ENCODE data around the gene DNAJC5G.

Gene DNAJC5G, protein sequence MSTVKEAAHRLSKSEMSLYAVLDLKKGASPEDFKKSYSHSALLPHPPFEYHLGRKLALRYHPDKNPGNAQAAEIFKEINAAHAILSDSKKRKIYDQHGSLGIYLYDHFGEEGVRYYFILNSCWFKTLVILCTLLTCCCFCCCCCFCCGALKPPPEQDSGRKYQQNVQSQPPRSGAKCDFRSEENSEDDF

DNA sequence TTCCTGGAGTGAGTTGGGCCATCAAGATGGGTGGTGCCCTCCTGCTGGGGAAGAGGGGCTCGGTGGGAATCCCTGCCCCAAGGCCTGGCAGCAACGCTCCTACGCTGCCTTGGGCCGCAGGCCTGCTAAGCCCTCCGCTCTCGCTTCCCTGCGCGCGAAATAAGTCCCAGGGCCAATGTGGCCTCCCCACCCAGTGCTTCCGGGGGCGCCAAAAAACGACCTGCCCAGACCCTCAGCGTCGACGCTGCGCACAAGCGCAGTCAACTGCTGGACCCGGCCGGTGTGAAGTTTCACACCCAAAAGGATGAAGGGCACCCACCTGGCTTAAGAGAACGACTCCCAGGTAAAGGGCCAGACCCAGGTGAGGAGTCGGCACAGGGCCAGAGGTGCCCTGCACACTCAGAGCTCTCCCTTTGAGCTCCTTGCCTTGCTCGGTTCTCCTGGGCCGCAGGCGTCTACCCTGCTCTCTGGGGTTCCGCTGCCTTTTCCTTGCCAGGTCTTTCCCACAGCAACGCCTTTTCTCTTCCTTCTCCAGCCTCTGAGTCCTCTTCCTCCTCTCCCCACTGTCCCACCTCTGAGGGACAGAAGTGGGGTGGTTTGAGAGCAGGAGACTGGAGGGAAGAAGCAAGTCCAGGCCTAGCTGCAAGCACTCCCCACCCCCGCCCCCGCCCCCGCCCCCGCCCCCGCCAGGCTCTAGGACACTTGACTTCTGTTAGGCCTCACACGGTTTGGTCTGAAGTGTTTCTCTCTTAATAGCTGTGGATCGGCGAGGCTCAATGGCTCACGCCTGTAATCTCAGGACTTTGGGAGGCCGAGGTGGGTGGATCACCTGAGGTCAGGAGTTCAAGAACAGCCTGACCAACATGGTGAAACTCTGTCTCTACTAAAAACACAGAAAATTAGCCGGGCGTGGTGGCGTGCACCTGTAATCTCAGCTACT, at the start of gene DNAJC5G:
Gene DNAJC5G, plus strand, starts transcription at position 223 of the 940 bp plus-strand sequence. CDS start 1,296 bp downstream, outside the sequence.
- DNase-seq, result no peak

DNA sequence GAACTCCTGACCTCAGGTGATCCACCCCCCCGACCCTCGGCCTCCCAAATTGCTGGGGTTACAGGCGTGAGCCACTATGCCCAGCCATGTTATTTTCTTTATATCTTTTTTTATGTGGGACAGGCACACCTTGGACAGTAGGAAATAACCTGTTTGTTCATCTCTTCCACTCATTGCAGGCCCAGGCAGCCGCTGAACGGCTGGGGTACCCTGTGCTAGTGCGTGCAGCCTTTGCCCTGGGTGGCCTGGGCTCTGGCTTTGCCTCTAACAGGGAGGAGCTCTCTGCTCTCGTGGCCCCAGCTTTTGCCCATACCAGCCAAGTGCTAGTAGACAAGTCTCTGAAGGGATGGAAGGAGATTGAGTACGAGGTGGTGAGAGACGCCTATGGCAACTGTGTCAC, 49.7 kb upstream of the DNAJC5G start:
- no peak for DNase-seq

DNA sequence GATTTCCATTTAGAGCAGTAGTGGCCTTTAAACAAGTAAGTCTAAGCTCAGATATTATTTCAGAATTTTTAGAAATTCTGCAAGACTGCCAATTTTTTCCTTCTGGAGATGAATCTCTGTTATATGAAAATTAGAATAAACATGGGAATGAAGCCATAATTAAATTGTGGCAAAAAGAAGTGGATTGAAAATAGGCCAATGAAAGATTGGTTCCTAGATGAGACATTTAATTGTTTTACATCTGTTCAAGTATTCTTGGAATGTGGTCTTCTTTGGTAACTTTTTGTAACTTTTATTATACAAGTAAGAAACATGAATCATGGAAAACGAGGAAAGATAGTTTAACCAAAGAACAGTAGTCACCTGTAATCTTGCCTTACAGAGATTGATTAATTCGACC, 47.7 kb upstream of the DNAJC5G start:
- DNase-seq, result no peak

DNA sequence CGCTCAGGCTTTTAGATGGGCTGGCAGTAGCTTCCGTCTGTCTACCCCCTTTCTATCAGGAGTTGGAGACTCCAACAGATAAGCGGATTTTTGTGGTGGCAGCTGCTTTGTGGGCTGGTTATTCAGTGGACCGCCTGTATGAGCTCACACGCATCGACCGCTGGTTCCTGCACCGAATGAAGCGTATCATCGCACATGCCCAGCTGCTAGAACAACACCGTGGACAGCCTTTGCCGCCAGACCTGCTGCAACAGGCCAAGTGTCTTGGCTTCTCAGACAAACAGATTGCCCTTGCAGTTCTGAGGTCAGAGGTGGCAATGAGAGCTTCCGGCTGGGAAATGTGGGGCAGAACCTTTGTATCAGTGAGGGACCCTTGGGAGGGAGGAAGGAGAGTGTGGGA, 43.3 kb upstream of the DNAJC5G start:
- no peak for DNase-seq

DNA sequence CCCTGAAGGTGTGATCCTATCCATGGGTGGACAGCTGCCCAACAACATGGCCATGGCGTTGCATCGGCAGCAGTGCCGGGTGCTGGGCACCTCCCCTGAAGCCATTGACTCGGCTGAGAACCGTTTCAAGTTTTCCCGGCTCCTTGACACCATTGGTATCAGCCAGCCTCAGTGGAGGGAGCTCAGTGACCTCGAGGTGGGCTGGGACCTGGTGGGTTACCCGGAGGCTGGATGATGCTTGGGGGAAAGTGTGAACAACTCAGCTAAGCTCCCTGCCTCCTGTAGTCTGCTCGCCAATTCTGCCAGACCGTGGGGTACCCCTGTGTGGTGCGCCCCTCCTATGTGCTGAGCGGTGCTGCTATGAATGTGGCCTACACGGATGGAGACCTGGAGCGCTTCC, 41.9 kb upstream of the DNAJC5G start:
- no peak for DNase-seq

DNA sequence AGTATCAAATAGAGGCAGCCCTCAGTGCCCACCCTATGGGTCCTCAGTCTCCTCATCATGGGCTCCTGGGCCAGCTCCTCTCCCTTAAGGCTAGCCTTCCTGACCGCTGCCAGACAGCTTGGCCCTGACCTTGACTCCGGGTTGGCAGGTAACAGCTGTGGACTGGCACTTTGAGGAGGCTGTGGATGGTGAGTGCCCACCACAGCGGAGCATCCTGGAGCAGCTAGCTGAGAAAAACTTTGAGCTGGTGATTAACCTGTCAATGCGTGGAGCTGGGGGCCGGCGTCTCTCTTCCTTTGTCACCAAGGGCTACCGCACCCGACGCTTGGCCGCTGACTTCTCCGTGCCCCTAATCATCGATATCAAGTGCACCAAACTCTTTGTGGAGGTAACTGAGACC, 39.1 kb upstream of the DNAJC5G start:
- no peak for DNase-seq

DNA sequence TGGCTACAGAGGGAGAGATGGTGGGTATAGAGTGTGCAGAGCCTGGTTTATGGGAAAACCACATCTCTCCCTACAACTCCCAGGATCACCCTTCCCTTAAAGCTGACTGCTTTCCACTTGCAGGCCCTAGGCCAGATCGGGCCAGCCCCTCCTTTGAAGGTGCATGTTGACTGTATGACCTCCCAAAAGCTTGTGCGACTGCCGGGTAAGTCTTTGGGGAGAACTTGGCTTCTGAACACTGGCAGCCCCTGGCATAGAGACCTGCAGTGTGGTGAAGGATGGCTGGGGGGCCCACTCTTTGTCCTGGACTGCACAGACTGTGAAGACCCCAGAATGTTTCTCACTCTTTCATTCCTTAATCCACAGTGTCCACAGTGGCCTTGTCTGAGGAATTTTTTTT, 38.6 kb upstream of the DNAJC5G start:
- DNase-seq, result no peak

DNA sequence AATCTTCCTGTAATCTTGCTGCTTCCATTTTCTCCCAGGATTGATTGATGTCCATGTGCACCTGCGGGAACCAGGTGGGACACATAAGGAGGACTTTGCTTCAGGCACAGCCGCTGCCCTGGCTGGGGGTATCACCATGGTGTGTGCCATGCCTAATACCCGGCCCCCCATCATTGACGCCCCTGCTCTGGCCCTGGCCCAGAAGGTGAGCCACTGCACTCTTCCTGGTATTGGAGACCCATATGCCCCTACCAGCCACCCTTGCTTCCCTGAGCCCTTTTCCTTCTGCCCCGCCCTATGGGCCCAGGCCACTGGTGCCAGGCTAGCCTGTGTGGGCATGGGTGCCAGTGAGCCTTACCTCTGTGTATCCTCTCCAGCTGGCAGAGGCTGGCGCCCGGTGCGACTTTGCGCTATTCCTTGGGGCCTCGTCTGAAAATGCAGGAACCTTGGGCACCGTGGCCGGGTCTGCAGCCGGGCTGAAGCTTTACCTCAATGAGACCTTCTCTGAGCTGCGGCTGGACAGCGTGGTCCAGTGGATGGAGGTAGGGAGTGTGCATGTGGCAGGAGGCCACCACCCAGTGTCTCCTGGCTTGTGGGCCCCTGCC, 37.8 kb upstream of the DNAJC5G start:
- no peak for DNase-seq

DNA sequence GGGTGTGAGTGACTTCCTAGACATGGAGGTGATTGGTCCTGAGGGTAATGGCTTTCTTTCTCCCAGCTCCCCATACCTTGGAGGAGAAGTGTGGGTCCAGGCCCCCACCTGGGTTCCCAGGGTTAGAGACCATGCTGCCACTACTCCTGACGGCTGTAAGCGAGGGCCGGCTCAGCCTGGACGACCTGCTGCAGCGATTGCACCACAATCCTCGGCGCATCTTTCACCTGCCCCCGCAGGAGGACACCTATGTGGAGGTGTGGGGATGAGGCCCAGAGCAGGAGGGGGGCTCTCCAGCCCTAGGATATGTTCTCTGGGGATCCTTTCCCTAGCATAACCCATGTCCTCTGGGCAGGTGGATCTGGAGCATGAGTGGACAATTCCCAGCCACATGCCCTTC, 36.3 kb upstream of the DNAJC5G start:
- DNase-seq, result no peak

DNA sequence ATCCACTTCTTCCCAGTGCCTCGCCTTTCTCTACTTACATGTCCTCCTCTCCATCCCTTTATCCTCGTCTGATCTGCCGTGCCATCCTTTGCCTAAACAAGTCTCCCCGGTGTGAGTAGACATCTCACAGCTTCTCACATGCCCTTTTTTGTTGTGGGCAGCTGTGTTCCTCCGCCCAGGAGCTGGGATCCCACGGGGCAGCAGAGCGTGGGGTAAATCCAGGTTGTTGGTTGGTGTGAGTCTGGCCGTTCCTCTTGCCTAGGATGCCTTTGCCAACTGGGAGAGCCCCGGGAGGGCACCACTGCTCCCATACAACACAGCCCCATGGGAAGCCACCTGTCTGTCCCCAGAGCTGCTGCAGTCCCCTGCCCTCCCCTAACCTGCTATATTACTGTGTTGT, 34.8 kb upstream of the DNAJC5G start:
- DNase-seq, result no peak

DNA sequence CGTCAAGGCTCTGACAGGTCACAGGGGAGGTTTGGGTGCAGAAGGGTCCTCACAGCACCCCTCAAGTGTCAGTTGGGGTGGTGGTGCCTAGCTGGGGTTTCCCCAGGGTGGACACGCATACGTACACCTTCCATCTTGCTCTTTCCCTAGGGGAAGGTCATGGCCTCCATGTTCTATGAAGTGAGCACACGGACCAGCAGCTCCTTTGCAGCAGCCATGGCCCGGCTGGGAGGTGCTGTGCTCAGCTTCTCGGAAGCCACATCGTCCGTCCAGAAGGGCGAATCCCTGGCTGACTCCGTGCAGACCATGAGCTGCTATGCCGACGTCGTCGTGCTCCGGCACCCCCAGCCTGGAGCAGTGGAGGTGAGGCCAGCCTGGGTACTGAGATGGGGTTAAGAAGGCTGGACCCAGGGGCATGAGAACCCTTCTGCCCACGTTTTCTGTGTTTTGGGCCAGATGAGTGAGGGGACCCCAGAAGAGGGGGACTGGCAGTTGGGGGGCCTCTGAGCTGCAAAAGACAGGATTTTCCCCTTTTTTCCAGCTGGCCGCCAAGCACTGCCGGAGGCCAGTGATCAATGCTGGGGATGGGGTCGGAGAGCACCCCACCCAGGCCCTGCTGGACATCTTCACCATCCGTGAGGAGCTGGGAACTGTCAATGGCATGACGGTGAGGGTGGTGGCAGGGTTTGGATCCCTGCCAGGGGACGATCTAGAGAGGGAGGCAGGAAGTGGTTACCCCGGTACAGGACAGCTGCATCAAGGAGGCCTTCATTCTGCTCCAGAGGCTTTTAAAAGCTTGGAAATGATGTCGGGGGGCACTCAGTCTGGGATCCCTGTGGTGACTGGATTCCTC, 33.2 kb upstream of the DNAJC5G start:
- no peak for DNase-seq

DNA sequence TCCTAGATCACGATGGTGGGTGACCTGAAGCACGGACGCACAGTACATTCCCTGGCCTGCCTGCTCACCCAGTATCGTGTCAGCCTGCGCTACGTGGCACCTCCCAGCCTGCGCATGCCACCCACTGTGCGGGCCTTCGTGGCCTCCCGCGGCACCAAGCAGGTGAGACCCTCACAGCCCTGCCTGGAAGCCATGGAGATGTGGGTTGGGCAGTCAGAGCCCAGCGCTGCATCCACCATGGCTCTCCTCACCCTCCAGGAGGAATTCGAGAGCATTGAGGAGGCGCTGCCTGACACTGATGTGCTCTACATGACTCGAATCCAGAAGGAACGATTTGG, 32.6 kb upstream of the DNAJC5G start:
- DNase-seq, result no peak

DNA sequence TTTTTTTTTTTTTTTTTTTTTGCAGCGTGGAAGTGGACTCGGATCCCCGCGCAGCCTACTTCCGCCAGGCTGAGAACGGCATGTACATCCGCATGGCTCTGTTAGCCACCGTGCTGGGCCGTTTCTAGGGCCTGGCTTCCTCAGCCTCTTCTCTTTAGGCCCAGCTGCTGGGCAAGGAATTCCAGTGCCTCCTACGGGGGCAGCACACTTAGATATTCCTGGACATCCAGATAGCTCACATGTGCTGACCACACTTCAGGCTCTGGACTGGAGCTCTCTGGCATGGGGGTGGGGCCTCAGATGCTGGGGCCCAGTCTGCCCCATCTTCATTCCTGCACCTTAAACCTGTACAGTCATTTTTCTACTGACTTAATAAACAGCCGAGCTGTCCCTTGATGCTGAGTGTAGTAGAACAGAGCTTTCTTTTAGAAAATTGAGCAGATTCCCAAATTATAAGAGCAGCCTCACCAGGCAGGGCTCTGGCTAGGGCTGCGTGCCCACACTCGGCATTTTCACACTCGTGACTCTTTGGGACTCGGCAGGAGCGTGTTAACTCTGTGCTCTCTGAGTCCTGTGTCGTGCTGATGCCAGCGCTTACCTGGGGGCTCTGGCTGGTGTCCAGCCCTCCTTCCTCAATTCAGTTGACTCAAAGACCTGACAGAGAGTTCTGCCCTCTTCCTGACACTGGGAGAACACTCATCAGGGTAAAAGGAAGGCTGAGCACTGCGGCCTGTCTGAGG, 31.7 kb upstream of the DNAJC5G start:
- DNase-seq, result no peak

DNA sequence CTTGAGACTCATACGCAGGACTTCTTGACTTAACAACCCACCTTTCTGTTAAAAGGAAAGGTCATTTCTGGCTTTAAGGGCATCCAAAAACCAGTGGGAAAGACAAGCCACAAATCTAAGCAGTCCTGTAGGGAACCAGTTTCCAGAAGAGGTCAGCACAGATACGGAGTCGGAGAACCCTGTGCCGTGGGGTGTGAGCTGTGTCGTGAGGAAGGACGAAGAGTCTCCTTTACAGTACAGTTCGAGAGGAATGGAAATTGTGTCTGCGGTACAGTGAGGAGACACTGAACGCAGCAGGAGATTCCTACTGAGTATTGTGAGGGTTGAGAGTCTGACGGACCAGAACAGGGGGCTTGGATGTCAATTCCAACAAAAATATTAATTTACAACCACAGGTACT, 30.1 kb upstream of the DNAJC5G start:
- DNase-seq, result no peak

DNA sequence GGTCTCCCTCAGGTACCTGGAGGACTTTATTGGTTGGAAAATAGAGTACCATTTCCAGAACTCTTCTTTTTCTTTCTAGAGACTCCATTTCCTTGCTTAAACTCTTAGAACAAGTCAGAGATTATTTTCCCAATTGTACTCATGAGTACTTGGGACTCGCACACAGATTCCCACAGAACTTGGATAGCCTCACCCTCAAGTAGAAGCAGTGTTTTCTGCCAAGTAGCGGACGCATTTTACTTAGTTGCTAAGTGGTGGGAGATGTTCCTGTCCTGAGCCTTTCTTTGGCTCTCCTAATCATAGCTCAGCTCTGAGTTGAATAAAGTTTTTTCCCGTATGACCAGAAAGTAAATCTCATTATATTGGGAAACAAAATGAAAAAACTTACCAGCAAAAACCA, 29.6 kb upstream of the DNAJC5G start:
- no peak for DNase-seq

DNA sequence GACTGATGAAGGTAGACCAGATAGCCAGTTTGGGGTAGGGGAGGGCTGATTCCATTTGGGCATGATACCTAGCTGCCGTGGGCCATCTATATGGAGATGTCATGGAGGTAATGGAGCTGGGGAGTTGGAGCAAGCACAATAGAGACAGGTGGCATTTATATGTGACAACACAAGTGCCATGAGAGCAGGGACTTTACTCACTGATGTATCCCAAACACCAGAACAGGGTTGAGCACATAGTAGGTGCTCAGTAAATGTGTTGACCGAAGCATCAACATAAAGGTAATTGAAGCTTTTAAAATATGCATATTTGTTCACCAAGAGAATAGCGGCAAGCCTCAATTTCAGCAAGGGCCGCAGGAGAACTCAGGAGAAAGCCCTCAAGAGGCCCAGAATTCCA, 27.3 kb upstream of the DNAJC5G start:
- no peak for DNase-seq

DNA sequence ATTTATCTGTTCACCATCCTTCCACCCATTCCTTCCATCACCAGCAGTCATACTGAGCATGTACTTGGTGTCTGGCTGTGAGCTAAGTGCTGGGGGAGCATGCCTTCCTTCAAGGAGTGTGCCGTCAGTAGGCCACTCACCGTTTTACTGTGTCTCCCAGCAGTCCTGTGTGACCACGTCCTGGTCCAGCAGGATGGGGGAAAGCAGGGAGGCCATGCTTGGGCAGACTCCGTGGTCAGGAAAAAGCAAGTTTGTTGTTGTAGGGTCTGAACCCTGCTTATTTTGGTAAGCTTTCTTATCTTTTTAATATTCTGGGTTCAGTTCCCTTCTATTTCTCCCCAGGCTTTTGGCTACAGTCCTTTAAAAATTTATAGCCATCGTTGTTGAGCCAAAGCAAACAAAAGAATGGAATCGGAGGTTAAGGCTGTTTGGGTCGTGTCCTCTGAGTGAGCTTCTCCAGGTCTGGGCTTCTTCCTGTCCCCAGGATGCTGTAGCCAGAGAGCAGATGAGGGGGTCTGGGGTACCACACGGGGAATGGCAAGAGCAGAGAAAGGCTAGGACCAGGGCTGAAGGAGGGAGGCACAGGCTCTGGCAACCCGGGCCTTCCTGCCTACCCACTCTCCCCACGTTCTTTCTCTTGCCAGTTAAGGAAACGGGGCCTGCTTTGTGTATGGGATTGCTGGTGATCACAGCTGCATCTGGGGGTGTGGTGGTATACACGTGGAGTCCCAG, 25.9 kb upstream of the DNAJC5G start:
- DNase-seq, result no peak

DNA sequence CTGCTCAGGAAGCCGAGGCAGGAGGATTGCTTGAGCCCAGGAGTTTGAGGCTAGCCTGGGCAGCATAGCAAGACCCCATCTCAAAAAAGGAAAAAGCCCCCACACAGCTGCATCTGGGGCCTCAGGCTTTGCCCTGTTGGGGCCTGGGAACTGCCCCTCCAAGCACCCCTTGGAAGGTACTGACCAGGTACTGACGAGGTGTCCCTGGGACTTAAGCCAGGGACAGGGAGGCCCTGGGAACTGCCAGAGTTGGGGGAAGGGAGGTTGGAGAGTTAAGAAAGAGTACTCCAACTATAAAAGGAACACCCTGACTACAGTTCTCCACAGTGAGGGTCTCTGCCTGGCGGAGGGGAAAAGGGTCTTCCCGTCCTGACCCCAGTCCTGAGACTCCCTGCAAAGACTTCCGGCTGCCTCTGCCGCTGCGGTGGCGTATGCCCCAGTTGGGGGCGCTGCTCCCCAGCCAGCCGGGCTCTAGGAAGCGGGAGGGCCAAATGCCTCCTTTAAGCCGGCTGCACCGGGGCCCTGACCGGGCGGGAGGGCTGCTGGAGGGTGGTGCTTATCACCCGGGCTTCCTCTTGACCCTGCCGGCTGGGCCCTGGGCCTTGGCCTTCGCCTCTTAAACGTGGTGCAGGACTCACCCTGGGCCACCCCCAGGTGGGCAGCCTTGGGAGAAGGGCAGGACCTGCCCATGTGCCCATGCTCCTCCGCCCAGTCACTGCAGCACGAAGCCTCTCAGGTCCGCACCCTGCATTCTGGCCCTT, 25.2 kb upstream of the DNAJC5G start:
- DNase-seq, result no peak

DNA sequence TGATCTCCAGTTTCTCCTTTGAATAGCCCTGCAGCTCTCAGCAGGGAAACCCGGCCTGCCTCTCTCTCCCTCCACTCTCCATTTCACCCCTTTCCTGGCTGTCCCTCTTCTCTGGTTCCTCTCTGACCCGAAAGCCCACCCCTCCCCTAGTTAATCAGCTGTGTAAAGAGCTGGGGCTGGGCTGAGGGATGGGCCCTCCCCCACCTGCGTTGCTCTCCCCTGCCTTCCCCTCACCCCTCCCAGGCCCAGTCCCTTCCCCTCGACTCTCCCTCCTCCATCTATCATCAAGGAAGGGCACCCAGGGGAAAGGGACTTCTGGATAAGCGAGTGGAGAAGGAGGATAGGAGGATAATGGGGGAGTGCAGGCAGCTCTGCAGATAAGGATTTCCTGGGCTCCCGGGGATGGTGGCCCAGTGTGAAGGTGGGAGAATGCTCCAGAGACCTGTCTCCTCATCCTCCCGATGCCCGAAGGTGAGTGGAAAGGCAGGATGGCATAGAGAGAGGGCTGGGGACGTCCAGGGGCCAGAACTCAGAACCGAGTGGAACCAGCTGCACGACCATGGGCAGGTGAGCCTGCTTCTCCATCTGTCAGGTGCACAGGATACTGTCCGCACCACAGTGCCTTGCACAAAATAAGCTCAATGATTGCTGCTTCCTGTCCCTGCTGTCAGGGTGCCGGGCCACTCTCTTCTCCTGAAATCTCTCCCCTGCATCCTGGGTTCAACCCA, 24.4 kb upstream of the DNAJC5G start:
- DNase-seq, result no peak

DNA sequence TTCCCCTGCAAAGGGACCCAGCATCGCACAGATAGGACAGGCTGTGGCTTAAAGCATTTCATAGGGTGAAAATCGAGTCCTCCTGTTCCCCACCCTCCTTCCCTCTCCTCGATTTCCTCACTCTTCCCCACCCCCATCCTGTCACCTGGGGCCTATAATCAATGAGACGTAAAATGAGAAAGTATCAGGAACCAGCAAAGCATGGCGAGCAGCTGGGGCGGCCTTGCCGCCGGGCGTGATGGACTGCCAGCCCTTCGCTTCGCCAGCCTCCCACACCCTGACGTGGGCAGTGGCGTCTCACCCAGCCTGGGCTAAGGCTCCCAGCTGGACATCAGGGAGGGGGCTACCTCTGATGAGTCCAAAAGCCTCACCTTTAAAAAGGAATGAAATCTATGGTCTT, 23.5 kb upstream of the DNAJC5G start:
- DNase-seq, result no peak

All from KG1 (cell line).